IPS-15b (cell line): ENCODE data around the gene FOXJ3.

Source experiments
- H3K27me3 ChIP-seq: one replicate; pipeline ENCODE4 v1.6.1; 2013; ENCODE audit warnings: low read length; ENCODE audit not compliant: control insufficient read depth, insufficient read depth
- H3K36me3 ChIP-seq: one replicate; pipeline ENCODE4 v1.6.1; 2013; ENCODE audit warnings: low read length; ENCODE audit not compliant: control insufficient read depth, insufficient read depth
- H3K4me1 ChIP-seq: one replicate; pipeline ENCODE4 v1.6.1; 2013; ENCODE audit warnings: mild to moderate bottlenecking, low read length; ENCODE audit not compliant: control insufficient read depth, insufficient read depth
- H3K4me3 ChIP-seq: one replicate; pipeline ENCODE4 v1.5.1; 2013; ENCODE audit warnings: low read depth, low read length
- H3K9ac ChIP-seq: one replicate; pipeline ENCODE4 v1.6.1; 2013; ENCODE audit warnings: low read depth, mild to moderate bottlenecking, low read length
- H3K9me3 ChIP-seq: one replicate; pipeline ENCODE4 v1.6.1; 2013; ENCODE audit warnings: mild to moderate bottlenecking, low read length; ENCODE audit not compliant: control insufficient read depth, insufficient read depth

Gene FOXJ3

DNA sequence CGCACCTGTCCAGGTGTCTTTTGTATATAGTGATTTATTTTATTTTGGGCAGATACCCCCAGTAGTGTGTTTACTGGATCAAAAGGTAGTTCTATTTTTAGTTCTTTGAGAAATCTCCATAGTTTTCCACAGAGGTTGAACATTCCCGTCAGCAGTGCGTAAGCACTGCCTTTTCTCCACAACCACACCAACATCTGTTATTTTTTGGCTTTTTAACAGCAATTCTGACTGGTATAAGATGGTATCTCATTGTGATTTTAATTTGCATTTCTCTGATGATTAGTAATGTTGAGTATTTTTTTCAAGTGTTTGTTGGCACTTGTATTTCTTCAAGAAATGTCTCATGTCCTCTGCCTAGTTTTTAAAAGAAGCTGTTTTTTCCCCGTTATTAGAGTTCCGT lies 39.2 kb downstream of the FOXJ3 start:
- H3K4me1 ChIP-seq: no peaks in the 10 kb centered on the region
- no peak overlapping the region for H3K4me3 ChIP-seq
- no peaks in the 10 kb centered on the region for H3K27me3 ChIP-seq
- H3K9me3 ChIP-seq: no peaks in the 10 kb centered on the region
- H3K36me3 ChIP-seq: no peaks in the 10 kb centered on the region
- H3K9ac ChIP-seq: no peak overlapping the region

DNA sequence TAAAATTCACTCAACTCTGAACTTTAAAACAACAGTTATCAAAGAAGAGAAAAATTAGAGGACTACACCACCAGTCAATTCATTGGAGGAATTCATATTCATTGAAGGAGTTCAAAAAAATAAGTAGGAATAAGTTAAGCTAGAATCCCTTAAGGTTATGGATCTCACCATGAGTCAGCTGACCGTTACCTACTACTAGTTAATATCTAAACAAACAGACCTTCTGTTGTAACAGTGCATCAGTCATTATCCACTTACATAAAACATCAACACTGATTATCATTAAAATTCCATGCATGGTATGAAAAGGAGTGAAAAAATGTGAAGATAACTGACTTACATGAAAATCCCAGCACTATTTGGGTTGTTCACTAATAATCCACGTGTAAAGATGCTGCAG lies 44.9 kb downstream of the FOXJ3 start:
- no peaks in the 10 kb centered on the region for H3K27me3 ChIP-seq
- no peaks in the 10 kb centered on the region for H3K4me1 ChIP-seq
- no peaks in the 10 kb centered on the region for H3K9me3 ChIP-seq
- no peak overlapping the region for H3K9ac ChIP-seq
- no peak overlapping the region for H3K4me3 ChIP-seq
- H3K36me3 ChIP-seq: no peaks in the 10 kb centered on the region

DNA sequence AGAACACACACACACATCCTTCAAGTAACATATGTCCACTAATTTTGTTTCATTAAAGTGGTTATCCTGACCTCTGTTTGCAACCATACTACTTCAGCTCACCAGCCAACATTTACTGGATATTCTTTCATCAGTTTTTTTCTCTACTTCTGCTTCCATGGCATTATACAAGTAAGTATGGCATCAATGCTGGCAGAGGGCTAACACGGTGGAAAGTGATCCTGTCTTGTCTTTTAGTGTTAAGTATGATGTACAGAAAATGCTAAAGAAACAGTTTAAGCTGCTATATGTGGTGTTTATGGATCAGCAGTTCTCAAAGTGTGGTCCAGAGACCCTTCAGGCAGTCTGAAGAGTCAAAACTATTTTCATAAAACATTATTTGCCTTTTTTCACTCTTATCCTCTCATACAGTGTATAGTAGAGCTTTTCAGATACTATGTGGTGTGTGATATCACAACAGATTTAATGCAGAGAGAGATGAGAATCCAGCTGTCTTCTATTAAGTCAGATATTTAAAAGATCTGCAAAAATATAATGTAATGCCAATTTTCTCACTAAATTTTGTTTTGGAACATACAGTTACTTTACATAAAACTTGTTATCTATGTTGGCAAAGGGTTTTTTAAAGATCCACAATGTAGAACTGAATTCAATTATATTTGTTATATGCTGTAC lies 46.6 kb downstream of the FOXJ3 start:
- Histone ChIP-seq H3K4me1 (peaks cover 6% of the 10 kb centered on the region), H3K9ac (no peak overlapping the region), H3K4me3 (no peak overlapping the region), H3K9me3 (no peaks in the 10 kb centered on the region), H3K36me3 (no peaks in the 10 kb centered on the region), H3K27me3 (no peaks in the 10 kb centered on the region)

DNA sequence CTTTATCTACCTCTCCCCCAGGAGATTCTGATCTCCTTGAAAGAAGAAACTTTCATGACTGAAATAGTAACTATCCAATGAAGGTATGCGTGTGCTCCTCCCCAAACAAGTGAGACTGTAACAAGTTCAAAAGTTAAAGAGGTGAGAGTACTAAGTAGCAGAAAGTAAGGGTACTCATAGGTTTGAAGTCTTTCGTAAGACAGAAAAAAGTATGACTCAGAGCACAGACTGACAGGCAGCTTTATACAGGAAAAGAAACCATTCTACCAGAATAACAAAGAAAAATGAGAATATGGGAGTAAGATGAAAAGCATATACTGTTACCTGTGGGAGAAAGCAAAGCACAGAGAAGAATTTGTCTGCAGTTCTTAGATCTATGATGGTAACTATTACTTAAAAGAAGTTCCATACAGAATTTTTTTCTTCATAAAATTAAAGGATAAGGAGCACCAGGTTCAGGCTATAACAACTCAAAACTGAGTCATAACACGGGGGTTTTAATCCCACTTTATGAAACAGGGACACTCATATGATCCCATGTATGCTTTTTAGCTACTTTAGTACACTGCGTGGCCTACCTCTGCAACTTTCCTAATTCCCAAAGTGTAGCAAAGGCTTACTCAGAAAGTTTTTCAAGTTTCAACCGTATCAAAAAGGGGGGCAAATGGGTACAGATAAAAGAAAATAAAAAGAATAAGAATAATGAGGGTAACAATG lies 52.0 kb downstream of the FOXJ3 start:
- no peaks in the 10 kb centered on the region for H3K27me3 ChIP-seq
- no peak overlapping the region for H3K9ac ChIP-seq
- H3K36me3 ChIP-seq: no peaks in the 10 kb centered on the region
- no peak overlapping the region for H3K4me3 ChIP-seq
- H3K4me1 ChIP-seq: peaks cover 6% of the 10 kb centered on the region
- H3K9me3 ChIP-seq: no peaks in the 10 kb centered on the region

DNA sequence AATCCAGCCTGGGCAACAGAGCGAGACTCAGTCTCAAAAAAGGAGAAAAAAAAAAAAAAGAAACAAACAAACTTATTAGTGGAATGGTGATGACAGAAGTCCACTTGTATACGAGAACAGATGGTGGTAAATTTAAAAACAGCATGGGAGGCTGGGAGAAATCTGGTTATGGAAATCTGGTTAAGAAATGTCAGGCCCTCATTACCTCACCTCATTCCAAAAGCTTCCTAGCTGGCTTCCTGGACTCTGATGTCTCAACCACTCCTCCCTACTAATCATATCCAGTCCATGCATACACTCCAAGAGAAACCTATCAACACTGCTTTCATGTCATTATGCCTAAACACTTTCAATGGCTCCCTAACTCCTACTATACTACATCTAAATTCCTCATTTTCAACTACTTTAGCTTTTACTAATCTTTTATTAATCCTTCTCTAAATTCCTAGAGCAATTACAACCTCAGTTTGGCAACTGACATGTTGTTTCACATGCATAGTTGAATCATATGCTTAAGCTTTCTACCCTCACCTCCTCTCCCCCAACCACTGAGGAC lies 52.9 kb downstream of the FOXJ3 start:
- Histone ChIP-seq H3K9ac (no peak overlapping the region), H3K4me3 (no peak overlapping the region), H3K9me3 (no peaks in the 10 kb centered on the region), H3K27me3 (no peaks in the 10 kb centered on the region), H3K4me1 (peaks cover 6% of the 10 kb centered on the region), H3K36me3 (no peaks in the 10 kb centered on the region)

DNA sequence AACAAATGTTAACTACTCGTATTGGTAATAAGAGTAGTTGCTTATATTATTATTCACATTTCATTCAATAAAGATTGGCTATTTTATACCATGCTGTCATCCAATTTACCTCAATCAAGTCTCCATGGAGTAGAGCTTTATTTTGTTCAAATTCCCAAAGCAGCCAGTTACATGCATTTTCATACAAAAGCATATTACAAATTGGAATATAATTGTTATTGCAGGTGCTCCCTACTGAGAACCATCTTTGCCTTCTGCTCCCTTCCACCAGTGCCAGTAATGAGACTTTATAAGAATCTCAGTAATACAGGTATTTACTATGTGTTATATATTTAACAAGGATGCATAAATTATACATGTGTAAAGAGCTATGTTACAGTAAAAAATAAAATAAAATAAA lies 54.2 kb downstream of the FOXJ3 start:
- Histone ChIP-seq H3K4me3 (no peak overlapping the region), H3K9ac (no peak overlapping the region), H3K4me1 (peaks cover 6% of the 10 kb centered on the region), H3K27me3 (no peaks in the 10 kb centered on the region), H3K36me3 (no peaks in the 10 kb centered on the region), H3K9me3 (no peaks in the 10 kb centered on the region)

DNA sequence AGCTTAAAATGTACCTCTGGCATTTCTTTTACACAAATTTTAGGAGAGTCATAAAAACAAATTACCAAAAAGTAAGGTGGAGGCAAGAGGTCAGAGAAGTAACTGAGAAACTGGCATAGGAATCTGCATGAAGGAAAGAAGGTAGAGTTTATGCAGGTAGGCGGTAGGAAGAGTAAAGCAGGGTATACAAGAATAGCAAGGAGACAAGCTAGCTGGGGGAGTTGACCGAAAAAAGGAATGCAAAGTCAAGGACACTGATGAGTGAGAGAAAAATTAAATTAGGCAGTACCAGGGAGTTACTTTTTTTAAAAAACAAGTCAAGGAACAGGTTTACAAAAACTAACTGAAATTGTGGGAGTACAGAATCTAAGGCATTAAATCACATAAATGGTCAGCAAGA lies 56.0 kb downstream of the FOXJ3 start:
- H3K4me3 ChIP-seq: no peak overlapping the region
- no peak overlapping the region for H3K9ac ChIP-seq
- H3K4me1 ChIP-seq: peaks cover under 1% of the 10 kb centered on the region
- H3K36me3 ChIP-seq: no peaks in the 10 kb centered on the region
- H3K9me3 ChIP-seq: no peaks in the 10 kb centered on the region
- no peaks in the 10 kb centered on the region for H3K27me3 ChIP-seq

DNA sequence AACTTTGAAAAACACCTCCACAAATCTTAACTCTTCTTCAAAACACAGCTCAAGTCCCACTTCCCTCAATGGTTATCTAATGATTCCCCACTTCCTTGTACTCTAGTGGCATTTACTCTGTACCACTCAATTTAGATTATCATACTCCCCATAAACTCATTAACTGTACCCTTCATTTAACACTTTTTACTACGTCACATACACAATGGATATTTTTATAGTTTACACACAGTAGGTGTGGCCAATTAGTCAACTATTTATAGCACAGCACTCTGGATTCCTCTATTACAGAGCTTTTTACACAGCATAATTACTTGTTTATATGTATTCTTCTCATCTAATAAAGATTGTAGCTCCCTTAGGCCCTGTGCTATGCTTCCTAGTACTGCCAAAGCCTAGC lies 62.1 kb downstream of the FOXJ3 start:
- no peaks in the 10 kb centered on the region for H3K9me3 ChIP-seq
- H3K9ac ChIP-seq: no peak overlapping the region
- no peaks in the 10 kb centered on the region for H3K4me1 ChIP-seq
- H3K27me3 ChIP-seq: no peaks in the 10 kb centered on the region
- no peak overlapping the region for H3K4me3 ChIP-seq
- no peaks in the 10 kb centered on the region for H3K36me3 ChIP-seq

DNA sequence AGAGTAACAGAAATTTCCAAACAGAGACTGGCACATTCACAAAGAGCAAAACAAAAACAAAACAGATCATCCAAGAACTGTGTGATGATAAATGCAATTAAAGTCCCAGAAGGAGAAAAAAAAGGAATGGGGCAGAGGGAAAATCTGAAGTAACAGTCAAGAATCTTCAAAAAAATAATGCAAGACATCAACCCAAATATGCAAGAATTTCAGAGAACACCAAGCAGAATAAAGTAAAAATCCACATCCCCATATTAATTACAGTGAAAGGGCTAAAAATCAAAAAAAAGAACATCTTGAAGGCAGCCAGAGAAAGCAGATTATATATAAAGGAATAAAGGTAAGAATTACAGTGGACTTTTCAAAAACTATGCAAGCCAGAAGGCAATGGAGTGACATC lies 67.1 kb downstream of the FOXJ3 start:
- Histone ChIP-seq H3K36me3 (no peaks in the 10 kb centered on the region), H3K4me3 (no peak overlapping the region), H3K9ac (no peak overlapping the region), H3K4me1 (peaks cover 5% of the 10 kb centered on the region), H3K27me3 (no peaks in the 10 kb centered on the region), H3K9me3 (no peaks in the 10 kb centered on the region)

DNA sequence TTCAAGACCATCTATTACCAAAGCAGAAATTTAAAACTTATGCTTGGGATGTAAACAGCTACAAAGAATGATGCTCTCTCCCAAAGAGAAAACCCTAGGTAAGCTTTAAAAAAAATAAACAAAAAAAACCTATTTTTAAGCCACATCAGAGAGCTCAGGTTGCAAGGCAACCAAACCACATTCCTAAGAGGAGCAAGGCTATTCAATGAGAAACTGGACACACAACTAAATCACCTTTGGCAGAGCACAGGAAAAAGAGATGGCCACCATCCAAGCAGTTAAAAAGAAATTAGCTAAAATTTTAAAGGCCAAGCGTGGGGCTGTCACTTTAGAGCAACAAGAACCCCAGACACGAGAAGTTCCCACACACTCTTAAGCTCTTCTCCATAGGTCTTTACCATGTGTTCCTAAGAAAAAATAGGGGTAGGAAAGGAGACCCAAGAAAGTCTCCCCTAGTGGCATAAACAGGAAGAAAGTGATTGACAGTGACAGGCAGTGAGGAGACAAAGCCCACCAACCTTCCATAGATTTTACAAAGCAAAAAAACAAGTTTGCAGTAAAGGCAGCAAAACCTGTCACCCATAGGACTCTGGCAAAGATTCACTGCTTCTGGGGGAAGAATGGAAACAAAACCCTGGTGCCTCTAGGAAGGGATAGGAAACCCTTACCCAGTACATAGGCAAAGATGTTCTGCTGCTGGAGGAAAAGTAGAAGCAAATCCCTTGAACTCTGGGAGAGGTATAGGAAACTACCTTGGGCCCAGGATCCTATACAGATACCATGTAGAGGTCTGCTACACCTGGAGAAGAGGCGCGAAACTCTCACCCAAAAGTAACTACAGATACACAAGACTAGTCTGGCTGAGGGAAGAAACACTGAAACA lies 68.5 kb downstream of the FOXJ3 start:
- Histone ChIP-seq H3K36me3 (no peaks in the 10 kb centered on the region), H3K27me3 (no peaks in the 10 kb centered on the region), H3K4me1 (peaks cover 5% of the 10 kb centered on the region), H3K9ac (no peak overlapping the region), H3K9me3 (no peaks in the 10 kb centered on the region), H3K4me3 (no peak overlapping the region)

DNA sequence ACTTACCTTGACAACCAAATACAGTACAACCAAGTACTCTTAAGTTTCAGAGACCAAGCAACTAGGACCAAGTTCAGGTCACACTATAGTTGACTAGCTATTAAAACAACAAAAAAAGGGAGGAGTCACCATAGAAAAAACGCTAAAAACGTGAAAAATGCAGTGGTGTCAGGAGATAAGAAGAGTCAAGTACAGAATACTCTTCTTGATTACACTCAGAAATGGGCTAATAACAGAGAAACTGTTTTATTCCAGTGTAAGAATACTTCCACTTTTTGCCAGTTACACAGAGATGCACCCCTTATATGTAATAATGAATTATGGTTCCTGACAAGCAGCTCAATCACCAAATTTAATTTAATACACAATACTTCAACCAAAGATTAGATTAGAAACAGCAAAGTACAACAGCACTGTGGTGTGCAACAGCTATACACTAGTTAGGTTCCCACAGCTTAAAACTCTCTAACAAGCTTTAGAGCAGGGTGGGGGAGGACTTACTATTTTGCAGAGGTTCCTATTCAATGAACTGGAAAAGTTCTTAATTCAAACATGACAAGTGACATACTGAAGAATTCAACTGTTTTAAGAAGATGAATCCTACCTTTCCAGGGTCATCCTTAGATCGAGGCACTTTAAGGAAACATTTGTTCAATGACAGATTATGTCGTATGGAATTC lies 70.4 kb downstream of the FOXJ3 start:
- Histone ChIP-seq H3K4me3 (no peak overlapping the region), H3K9me3 (no peaks in the 10 kb centered on the region), H3K9ac (no peak overlapping the region), H3K4me1 (peaks cover 5% of the 10 kb centered on the region), H3K36me3 (no peaks in the 10 kb centered on the region), H3K27me3 (no peaks in the 10 kb centered on the region)
